BJ (cell line): ENCODE data around the gene ATOH8. TPM values are rescaled to one million over a fixed set of nuclear protein-coding genes. Genes with fewer than 3 reads are reported as not detected.

Experiments used
- CTCF ChIA-PET: fragments of 350-600 bp; formaldehyde crosslinking; extraction: SDS; loops from one replicate; lab custom pipeline; 2021; ENCODE audit warnings: antibody characterized with exemption, inconsistent platforms; lab: Yijun Ruan, JAX
- POLR2A ChIA-PET: fragments of 300-600 bp; sonication (Branson Sonifier 250); formaldehyde crosslinking; extraction: SDS; loops from one replicate; lab custom pipeline; 2021; ENCODE audit warnings: antibody characterized with exemption; lab: Charles Lee
- DNase-seq: peaks from one replicate; pipeline ENCODE4 v3.0.0-alpha.2; 2011; ENCODE audit warnings: low read depth
- H3K27me3 ChIP-seq: 2 replicates; pipeline ENCODE4 v1.6.0; 2011; ENCODE audit warnings: low read length; ENCODE audit not compliant: control insufficient read depth, insufficient read depth
- H3K36me3 ChIP-seq: 2 replicates; pipeline ENCODE4 v1.5.1; 2011; ENCODE audit warnings: low read length; ENCODE audit not compliant: control insufficient read depth, insufficient read depth
- H3K4me3 ChIP-seq: 2 replicates; pipeline ENCODE4 v1.5.1; 2011; ENCODE audit warnings: low read depth, mild to moderate bottlenecking, control low read depth, low read length
- polyA plus RNA-seq: library from polyadenylated mRNA; depleted of rRNA; stranded (reverse); fragments of >200 nt; gene quantifications from 2 replicates; pipeline ENCODE4 v1.2.3, GENCODE V29; 2011
- TF ChIP-seq, protein P1 (sequence below): IDR thresholded peaks from 2 replicates; pipeline ENCODE4 v1.5.1; 2011; ENCODE audit warnings: low read depth, mild to moderate bottlenecking, control low read depth, inconsistent platforms, low read length, moderate library complexity; ENCODE audit not compliant: insufficient read depth

ATOH8 gene
- polyA plus RNA-seq, 1 experiment = 19.5 TPM

- Histone ChIP-seq H3K36me3 (peaks cover 11% of the 10 kb centered on the region), H3K27me3 (no peaks in the 10 kb centered on the region), H3K4me3 (no peak overlapping the region)
- TF ChIP-seq, protein P1, sequence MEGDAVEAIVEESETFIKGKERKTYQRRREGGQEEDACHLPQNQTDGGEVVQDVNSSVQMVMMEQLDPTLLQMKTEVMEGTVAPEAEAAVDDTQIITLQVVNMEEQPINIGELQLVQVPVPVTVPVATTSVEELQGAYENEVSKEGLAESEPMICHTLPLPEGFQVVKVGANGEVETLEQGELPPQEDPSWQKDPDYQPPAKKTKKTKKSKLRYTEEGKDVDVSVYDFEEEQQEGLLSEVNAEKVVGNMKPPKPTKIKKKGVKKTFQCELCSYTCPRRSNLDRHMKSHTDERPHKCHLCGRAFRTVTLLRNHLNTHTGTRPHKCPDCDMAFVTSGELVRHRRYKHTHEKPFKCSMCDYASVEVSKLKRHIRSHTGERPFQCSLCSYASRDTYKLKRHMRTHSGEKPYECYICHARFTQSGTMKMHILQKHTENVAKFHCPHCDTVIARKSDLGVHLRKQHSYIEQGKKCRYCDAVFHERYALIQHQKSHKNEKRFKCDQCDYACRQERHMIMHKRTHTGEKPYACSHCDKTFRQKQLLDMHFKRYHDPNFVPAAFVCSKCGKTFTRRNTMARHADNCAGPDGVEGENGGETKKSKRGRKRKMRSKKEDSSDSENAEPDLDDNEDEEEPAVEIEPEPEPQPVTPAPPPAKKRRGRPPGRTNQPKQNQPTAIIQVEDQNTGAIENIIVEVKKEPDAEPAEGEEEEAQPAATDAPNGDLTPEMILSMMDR = no peak
- ChIA-PET POLR2A (no interaction called here), CTCF (interaction anchor here (1.1 to 1.6 kb wide), 2 partner anchors 29 to 35 kb away, joined by 3 read pairs; no protein-coding TSS in a partner anchor)
- DNase-seq = no peak
Observed at GRCh38 chr2:85779641-85780315, 26.0 kb downstream of the ATOH8 start.

DNA sequence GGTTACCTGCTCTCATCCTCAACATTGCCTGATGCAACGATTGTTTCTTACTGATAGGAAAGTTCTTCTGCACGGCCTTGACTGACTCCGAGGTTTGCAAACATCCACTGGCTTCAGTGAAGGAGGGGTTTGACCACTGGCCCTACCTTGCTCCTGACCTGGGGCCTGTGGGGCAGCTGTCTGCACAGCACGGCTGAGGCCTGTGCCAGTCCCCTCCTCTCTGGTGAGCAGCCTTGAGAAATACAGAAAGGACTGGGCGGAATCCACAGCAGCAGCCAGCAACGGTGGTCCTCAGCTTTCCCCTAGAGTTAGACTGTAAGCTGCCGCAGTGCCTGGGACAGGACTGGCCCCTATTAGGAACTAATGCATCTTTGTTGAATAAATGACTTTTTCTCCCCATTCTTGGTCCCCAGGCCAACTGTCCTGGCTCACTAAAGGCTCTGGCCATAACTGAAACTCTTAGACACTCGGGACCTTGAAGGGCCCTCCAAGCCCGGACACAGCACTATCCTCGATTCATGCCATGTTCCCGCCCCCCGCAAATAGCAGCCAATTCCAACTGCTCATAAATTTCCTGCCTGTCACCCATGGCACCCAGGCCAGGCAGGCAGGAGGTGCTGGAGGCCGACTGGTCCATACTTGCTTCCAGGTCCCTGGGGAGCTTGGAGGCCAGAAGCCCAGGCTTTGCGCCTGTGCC, 26.7 kb downstream of the ATOH8 start:
- ChIA-PET POLR2A (no interaction called here), CTCF (interaction anchor here (1.6 kb wide), 1 partner anchor 30 kb away, joined by 3 read pairs; no protein-coding TSS in a partner anchor)
- no peak overlapping the region for H3K4me3 ChIP-seq
- H3K27me3 ChIP-seq = no peaks in the 10 kb centered on the region
- TF ChIP-seq, protein P1 = no peak
- peaks cover 11% of the 10 kb centered on the region for H3K36me3 ChIP-seq
- no peak for DNase-seq

GRCh38 chr2:85781013-85781332, 27.2 kb downstream of the ATOH8 start:
- ChIA-PET POLR2A (no interaction called here), CTCF (interaction anchor here (1.6 kb wide), 1 partner anchor 30 kb away, joined by 3 read pairs; no protein-coding TSS in a partner anchor)
- Histone ChIP-seq H3K4me3 (no peak overlapping the region), H3K36me3 (peaks cover 9% of the 10 kb centered on the region), H3K27me3 (no peaks in the 10 kb centered on the region)
- no peak for DNase-seq
- TF ChIP-seq, protein P1 = no peak

DNA sequence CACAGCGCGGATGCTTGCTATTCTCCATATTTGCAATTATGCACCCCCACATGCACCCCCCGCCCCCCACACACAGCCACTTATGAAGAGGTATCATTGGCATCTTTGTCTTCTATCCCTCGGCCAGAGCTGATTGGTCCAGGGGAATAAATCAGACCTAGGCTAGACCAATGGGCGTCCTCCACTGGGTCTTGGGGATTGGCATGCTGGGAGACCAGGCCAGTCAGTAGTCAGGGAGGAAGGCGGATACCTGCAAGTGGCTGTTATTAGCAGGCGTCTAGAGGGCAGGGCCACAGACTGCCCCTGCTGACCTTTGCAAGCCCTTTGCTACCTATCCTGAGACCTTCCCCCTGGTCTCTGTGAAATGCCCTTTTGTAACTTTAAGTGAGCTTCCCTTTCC, 30.0 kb downstream of the ATOH8 start:
- Histone ChIP-seq H3K27me3 (no peaks in the 10 kb centered on the region), H3K4me3 (no peak overlapping the region), H3K36me3 (peaks cover 8% of the 10 kb centered on the region)
- ChIA-PET CTCF (interaction anchor here (0.9 to 2.0 kb wide), 5 partner anchors 12 to 271 kb away, joined by 3 to 6 read pairs (median 3); no protein-coding TSS in a partner anchor), POLR2A (no interaction called here)
- TF ChIP-seq, protein P1 = no peak
- DNase-seq = no peak

- ChIA-PET CTCF (interaction anchor here (0.9 to 2.0 kb wide), 4 partner anchors 9 to 270 kb away, joined by 3 to 6 read pairs (median 4); no protein-coding TSS in a partner anchor), POLR2A (no interaction called here)
- TF ChIP-seq, protein P1 = no peak
- H3K4me3 ChIP-seq = no peak overlapping the region
- no peak for DNase-seq
- H3K36me3 ChIP-seq = peaks cover 6% of the 10 kb centered on the region
- no peaks in the 10 kb centered on the region for H3K27me3 ChIP-seq
Observed at GRCh38 chr2:85784474-85784986, 30.7 kb downstream of the ATOH8 start.
